M059J (cell line): Measurements from ENCODE around the gene HABP2. TPM values are rescaled to one million over a fixed set of nuclear protein-coding genes. Genes with fewer than 3 reads are reported as not detected.
A peak's percentile ranks its signal among the peaks of the same experiment; 100 is the strongest.

Experiments
- DNase-seq: peaks from one replicate; pipeline ENCODE4 v3.0.0-alpha.2; 2012; ENCODE audit warnings: low read depth
- total RNA-seq: library from RNA; depleted of rRNA; stranded (reverse); fragments of >200 nt; shearing (Covaris generic); gene quantifications from 2 replicates; pipeline ENCODE4 v1.2.3, GENCODE V29; 2014

Gene HABP2
- total RNA-seq, 1 experiment from 2014 or later, result not detected

DNA sequence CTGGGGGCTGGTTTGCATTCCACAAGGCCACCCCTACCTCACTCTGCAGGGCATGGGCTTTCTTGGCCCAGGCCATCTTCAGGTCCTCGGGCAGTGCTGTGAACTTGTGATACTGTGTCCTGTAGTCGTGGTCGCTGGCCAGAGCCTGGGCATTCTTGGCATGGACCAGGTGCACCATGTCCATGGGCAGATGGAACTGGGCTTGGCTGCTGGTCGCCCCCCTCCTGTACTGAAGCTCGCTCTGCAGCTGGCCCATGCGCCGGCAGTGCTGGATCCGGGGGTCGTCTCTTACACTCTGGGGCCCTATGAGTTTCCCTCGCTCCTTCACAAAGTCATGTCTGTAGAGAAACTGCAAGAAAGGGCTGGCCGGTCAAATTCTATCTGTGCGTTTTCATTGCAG is 51.7 kb downstream of the HABP2 start:
- DNase-seq, result no peak

DNA sequence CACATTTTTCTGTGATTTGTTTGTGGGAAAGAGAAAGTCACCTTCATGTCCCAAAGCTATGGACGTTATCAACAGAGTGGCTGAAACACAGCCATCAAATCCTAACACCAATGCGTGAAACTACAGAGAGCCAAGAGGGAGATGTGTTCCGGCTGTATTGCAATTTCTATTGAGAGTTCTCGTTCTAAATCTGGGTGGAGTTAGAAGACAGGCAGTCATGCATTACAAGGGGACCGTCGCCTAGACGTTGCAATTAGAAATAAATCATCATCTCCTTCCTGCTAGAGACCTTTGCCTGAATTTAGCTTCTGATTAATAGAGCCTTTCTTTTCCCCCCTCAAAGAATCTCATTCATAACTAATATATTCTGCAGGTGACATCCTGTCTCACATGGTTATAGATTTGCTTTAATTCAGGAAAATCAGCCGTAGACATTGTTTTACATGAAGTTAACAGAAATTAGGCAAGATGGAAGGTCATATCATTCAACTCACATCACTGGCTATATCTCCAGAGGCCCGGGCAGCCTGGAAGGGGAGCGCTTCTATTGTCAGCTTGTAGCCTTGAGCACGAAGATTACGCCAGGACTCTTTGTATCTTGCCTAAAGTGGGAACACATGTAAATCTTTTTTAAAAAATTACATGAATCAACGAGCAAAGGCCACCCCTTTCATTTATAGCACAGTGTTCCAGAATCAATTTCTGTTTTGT is 52.6 kb downstream of the HABP2 start:
- no peak for DNase-seq

GRCh38 chr10:113609704-113610108 is 56.9 kb downstream of the HABP2 start:
- peak; percentile 53 for DNase-seq

- peak; percentile 32 for DNase-seq
These were observed 58.1 kb downstream of the HABP2 start for GRCh38 chr10:113610631-113611601.

DNA sequence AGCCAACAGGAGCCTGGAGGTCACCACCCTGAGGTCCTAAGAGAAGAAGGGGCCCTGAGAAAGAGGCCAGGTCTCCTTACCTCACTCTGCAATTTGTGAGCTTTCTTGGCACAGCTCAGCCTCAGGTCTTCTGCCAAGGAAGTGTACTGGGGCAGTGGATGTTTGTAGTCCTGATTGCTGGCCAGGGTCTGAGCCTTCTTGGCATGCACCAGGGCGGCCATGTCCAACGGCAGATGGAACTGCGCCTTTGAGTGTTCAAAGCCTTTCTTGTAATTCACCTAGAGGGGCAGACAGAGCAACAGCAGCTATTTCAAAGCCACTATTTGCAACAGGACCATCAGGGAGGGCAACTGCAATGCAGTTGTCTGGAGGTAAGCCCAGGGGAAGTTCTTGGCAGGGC is 59.3 kb downstream of the HABP2 start:
- DNase-seq, result no peak

- no peak for DNase-seq
These were observed 60.6 kb downstream of the HABP2 start for GRCh38 chr10:113613427-113613826.

GRCh38 chr10:113613977-113614690 is 61.3 kb downstream of the HABP2 start:
- DNase-seq, result no peak

DNA sequence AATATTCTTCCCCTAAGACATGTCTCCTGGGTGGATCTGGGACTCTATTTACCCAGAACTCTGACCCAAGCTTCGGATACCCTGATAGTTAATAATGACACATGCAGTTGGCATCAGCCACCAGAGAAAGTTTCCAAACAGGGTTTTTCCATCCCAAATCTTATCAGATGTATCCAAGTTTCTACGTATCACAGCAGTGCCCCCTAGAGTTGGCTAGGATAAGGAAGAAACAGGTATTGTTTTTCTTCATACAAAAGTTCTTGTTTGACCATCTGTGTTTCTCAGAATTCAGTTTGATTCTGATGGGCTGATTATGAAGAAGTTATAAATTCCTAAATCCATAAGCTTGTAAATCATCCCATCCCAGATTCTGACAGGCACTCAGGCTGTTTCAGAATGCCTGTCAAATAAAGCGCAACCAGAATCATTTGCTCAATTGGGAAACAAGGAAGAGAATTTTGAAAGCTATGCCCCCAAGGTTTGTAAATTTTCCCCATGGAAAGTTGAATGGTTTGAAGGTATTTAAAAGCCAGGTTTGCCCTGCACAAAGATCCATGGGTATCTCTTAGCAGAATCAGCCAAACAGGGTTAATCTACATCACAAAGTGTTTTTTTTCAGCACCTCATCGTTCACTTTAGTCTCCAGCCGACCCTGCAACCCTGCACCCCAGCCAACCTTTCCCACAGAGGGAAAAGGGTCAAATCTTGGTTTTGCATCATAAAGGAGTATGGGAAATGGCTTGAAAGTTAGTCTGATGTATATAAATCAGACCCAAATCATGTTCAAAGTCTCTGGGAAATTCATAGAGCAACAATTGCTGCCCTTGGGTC is 63.6 kb downstream of the HABP2 start:
- peak; percentile 18 for DNase-seq

DNA sequence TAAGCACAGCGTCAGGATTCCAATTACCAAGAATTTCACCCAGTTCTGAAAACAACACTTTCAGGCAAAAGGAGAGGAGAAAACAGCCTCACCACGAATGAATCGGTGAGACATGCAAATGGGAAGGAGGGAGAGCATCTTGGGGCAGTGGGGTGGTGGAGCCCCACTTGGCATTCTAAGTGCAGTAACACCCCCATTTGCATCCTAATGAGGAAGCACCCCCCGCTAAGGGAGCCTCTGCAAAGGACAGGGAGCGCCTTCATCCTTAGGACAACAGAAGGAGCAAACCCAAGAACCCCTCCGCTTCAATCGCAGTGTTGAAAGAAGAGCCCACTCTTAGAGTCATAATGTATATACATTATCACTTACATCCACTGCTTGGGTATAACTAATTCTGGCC is 64.2 kb downstream of the HABP2 start:
- DNase-seq, result no peak

- DNase-seq, result no peak
These were observed 65.5 kb downstream of the HABP2 start for GRCh38 chr10:113618338-113618737.

DNA sequence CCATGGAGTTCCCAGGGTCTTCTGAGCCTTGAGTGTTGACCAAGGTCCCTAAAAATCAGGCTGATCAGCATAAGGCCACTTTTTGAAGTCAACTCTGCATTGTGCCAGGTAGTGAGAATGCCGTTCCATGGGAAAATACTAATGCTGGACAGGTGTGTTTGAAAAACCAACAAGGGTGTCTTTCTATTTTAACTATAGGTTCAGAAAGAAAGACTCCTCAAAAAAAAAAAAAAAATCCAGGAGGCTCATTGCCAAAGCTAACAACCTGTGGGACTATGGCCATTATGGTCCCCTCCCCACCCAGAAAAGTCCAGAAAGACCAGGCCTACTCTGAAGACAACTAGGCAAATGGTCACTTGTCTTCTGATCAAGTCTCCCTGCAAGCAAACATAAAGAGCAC is 66.5 kb downstream of the HABP2 start:
- DNase-seq, result no peak

DNA sequence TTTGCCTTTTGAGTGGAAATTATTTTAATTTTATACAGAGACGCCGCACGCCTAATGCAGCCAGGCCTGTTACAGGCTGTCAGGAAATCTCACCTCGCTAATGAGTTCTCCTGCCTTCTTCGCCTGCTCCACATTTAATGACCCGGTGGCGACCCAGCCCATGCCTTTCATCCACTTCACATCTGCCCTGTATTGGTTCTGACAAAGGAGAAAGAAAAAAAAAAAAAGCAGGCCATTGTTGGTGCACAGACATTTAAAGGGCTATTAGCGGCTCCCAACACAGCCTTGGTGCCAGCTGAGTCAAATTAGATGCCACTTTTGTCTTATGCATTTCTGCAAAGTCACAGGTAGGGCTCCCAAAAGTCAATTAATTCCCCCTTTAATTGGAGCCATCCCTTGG is 67.7 kb downstream of the HABP2 start:
- DNase-seq, result no peak

GRCh38 chr10:113620936-113621335 is 68.1 kb downstream of the HABP2 start:
- no peak for DNase-seq

DNA sequence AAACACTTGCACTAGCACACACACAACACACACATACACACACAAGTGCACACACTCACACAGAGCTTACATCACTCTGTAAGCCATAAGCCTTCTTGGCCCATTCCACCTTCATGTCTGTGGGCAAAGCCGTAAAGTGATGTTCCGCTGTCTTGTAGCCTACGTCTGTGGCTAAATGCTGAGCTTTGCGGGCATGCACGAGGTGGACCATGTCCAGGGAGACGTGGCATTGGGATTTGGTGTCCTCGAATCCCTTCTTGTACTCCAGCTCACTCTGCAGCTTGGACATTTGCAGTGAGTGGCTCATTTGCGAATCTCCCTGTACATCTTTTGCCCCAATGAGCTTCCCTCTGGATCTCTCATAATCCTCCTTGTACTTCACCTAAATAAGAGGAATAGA is 68.9 kb downstream of the HABP2 start:
- no peak for DNase-seq

- no peak for DNase-seq
These were observed 70.0 kb downstream of the HABP2 start for GRCh38 chr10:113622831-113623230.

GRCh38 chr10:113625461-113626186 is 72.8 kb downstream of the HABP2 start:
- DNase-seq, result no peak

GRCh38 chr10:113626809-113627355 is 74.0 kb downstream of the HABP2 start:
- no peak for DNase-seq

DNA sequence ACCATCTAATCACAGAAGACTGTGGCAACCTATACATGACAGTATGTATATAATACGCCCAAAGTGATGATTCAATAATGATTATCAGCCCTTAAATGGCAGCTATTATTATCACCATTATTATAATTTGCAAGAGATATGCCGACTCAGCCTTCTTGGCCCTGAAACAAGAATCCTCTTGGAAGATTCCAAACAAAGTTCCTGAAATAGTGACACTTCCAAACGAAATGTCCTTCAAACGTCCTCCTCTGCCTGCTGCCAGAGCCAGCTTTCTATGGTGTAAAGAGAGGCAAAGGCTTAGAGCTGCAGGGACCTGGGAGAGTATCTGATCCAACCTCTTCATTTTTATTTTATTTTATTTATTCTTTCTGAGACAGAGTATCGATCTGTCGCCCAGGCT is 75.0 kb downstream of the HABP2 start:
- no peak for DNase-seq

DNA sequence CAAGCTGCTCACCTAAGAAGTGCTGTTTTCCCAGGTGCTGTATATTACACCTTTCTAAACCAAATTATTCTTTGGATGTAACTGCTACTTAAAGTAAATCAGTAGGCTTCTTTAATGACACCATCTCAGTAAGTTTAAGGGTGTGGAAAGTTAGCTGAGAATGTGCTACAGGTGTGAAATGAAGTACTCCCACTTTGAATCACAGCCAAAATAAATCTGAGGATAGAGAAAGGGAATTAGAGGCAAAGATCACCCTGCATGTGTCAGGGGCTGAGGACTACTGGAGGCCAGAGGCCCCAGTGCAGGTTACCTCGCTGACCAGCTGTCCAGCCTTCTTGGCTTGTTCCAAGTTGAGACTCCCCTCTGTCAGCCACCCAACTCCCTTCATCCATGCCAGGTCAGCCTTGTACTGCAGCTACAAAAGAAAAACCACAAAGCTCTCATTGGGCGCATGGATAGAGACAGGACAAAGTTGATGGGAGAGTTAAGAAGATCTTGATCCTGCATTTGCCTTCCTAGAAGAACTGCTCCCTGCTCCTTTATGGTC is 75.8 kb downstream of the HABP2 start:
- DNase-seq, result no peak

GRCh38 chr10:113630929-113631533 is 78.2 kb downstream of the HABP2 start:
- DNase-seq, result no peak
